ENCODE data around the gene MED13L. TPM values are rescaled to one million over a fixed set of nuclear protein-coding genes. Genes with fewer than 3 reads are reported as not detected.

MED13L gene
- total RNA-seq, 2 donors from 2014 or later = 88.9 to 140 TPM

DNA sequence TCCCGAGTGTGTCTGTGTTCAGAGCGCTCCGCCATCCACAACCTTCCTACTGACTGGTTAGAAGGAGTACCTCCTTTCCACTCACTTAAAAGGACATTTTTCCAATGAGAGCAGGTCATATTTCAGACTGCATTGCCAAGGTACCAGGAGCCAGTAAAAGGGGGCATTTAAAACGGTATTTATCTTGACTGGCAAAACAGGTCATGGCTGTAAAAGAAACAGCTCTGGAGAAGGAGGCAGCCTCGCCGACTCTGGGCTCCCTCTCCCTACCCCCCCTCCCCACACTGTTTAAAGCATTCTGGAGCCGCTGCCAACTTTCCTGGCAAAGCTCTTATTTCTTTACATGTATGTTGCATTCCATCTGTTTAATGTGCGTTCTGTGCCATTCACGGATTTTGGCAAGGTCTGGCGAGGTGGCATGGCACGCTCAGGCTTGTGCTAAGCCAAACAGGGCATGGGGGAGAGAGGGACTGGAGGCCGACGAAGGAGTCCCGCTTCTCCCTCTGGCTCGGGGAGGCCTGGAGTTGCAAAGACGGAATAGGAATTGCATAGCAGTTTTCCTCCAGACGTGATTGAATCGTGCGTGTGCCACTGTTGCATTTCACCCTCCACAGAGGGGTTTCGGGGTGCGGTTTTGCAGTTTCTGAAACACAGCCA is 41.2 kb upstream of the MED13L start:
- DNase-seq (ENCODE audit: low spot score) = peak; percentile 86
- H3K9me3 ChIP-seq = no peaks in the 10 kb centered on the region
- H3K4me1 ChIP-seq (replicated peaks) = peaks cover 2% of the 10 kb centered on the region
- peak overlapping the region; percentile 60 to 81 for H3K27ac ChIP-seq
- H3K4me3 ChIP-seq = peak overlapping the region; percentile 7 to 16
- TF ChIP-seq, protein P1, sequence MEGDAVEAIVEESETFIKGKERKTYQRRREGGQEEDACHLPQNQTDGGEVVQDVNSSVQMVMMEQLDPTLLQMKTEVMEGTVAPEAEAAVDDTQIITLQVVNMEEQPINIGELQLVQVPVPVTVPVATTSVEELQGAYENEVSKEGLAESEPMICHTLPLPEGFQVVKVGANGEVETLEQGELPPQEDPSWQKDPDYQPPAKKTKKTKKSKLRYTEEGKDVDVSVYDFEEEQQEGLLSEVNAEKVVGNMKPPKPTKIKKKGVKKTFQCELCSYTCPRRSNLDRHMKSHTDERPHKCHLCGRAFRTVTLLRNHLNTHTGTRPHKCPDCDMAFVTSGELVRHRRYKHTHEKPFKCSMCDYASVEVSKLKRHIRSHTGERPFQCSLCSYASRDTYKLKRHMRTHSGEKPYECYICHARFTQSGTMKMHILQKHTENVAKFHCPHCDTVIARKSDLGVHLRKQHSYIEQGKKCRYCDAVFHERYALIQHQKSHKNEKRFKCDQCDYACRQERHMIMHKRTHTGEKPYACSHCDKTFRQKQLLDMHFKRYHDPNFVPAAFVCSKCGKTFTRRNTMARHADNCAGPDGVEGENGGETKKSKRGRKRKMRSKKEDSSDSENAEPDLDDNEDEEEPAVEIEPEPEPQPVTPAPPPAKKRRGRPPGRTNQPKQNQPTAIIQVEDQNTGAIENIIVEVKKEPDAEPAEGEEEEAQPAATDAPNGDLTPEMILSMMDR (IDR thresholded peaks at IDR 0.05) = no peak
- TF ChIP-seq POLR2A (IDR thresholded peaks at IDR 0.05) = no peak
- TF ChIP-seq POLR2AphosphoS5 (IDR thresholded peaks at IDR 0.05) = peak; percentile 56
- H3K36me3 ChIP-seq = no peaks in the 10 kb centered on the region
- WGBS = 27% methylated on average over 21 of the region's 21 CpGs
- intact Hi-C loops (cut with DNase I) = loop anchor here (2.0 kb wide), 1 partner anchor 42 kb away; the partner anchor contains the start of gene MED13L
- H3K27me3 ChIP-seq (replicated peaks; ENCODE audit: insufficient read depth) = no peaks in the 10 kb centered on the region

DNA sequence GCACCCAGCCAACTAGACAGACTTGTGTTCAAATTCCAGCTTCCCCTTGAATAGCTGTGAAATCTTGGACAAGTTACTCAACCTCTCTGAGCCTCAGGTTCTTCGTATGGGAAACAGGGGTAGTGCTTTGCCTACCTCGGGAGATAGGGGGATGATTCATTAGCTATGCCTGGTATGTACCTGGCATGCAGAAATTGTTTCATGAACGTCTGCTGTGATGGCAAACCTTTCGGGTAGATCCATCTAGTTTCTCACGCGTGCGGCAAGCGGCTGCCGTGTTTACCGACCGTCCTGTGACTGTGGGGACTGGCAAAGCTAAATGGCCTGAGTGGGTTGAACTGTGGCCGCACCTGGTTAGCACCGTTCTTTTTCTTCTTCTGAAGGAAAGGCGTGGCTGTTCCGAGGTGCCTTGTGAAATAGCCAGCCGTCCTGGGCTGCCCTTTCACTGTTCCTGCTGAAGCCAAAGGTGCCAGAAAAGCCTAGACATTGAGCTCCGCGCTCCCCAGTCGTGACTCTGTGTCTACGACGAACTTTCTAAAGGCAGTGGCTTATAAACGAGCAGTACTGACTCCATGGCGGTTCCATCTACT is 40.6 kb upstream of the MED13L start:
- H3K36me3 ChIP-seq = no peaks in the 10 kb centered on the region
- intact Hi-C loops (cut with DNase I) = loop anchor here (2.0 kb wide), 1 partner anchor 41 kb away; the partner anchor contains the start of gene MED13L
- peak; percentile 64 for DNase-seq (ENCODE audit: low spot score)
- no peaks in the 10 kb centered on the region for H3K9me3 ChIP-seq
- H3K4me3 ChIP-seq = peak overlapping the region; percentile 7 to 16
- peak overlapping the region; percentile 60 to 81 for H3K27ac ChIP-seq
- no peaks in the 10 kb centered on the region for H3K27me3 ChIP-seq (replicated peaks; ENCODE audit: insufficient read depth)
- WGBS = 37% methylated on average over 23 of the region's 23 CpGs
- no peak for TF ChIP-seq POLR2AphosphoS5 (IDR thresholded peaks at IDR 0.05)
- no peak for TF ChIP-seq POLR2A (IDR thresholded peaks at IDR 0.05)
- TF ChIP-seq, protein P1 (IDR thresholded peaks at IDR 0.05) = no peak
- H3K4me1 ChIP-seq (replicated peaks) = peaks cover 2% of the 10 kb centered on the region

DNA sequence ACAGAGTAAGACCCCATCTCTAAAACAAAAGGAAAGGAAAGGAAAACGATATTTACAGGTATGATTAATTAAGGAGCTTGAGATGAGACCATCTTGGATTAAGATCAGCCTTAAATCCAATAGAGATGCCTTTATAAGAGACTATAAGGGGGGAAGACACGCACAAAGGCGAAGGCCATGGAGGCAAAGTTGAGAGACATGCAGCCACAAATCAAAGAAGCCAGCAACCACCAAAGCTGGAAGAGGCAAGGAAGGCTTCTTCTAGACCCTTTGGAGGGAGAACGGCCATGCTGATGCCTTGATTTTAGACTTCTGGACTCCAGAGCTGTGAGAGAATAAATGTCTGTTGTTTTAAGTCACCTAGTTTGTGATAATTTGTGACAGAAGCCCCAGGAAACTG is 39.6 kb upstream of the MED13L start:
- WGBS = 96% methylated on average over 4 of the region's 4 CpGs

DNA sequence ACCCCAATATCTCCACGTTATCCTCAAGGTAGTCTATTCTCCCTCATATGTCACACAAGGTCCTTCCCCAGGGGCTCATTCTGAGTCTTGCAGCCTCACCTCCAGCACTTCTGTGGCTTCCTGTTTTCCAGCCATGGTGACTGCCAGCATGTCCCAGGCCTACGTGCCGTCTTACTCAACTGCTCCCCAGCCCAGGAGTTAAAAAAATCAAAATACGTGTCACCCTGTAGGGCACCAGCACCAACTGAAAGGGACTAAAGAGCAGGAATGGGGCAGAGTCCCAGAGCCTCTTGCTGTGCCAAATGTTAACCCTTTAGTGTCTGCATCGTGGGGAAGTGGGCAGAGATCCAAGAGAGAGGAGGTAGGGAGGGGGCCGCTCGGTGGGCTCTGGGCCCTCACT is 37.0 kb upstream of the MED13L start:
- TF ChIP-seq, protein P1 (IDR thresholded peaks at IDR 0.05) = no peak
- TF ChIP-seq POLR2AphosphoS5 (IDR thresholded peaks at IDR 0.05) (no peak), POLR2A (IDR thresholded peaks at IDR 0.05) (no peak)
- WGBS = 82% methylated on average over 7 of the region's 7 CpGs
- Histone ChIP-seq H3K4me1 (replicated peaks) (no peaks in the 10 kb centered on the region), H3K9me3 (no peaks in the 10 kb centered on the region), H3K4me3 (no peak overlapping the region), H3K27me3 (replicated peaks; ENCODE audit: insufficient read depth) (no peaks in the 10 kb centered on the region), H3K36me3 (no peaks in the 10 kb centered on the region), H3K27ac (no peak overlapping the region)
- intact Hi-C loops (cut with DNase I) = no loop called here
- DNase-seq (ENCODE audit: low spot score) = no peak

More for the DNA sequence above, 39.6 kb upstream of the MED13L start:
- Histone ChIP-seq H3K36me3 (no peaks in the 10 kb centered on the region), H3K4me1 (replicated peaks) (peaks cover 2% of the 10 kb centered on the region), H3K9me3 (no peaks in the 10 kb centered on the region), H3K27me3 (replicated peaks; ENCODE audit: insufficient read depth) (no peaks in the 10 kb centered on the region), H3K4me3 (no peak overlapping the region), H3K27ac (no peak overlapping the region)
- DNase-seq (ENCODE audit: low spot score) = no peak
- intact Hi-C loops (cut with DNase I) = no loop called here
- TF ChIP-seq POLR2A (IDR thresholded peaks at IDR 0.05) (no peak), POLR2AphosphoS5 (IDR thresholded peaks at IDR 0.05) (no peak)
- TF ChIP-seq, protein P1 (IDR thresholded peaks at IDR 0.05) = no peak
